ENCODE measurements around the gene PRKAR1B.

GRCh38 chr7:501526-501925, 225.6 kb downstream of the PRKAR1B start:
- TF ChIP-seq CTCF (conservative IDR thresholded peaks at IDR 0.05) (no peak), ZFX (IDR thresholded peaks at IDR 0.05) (no peak)

Measured in C4-2B (cell line).